Aorta (tissue), 5 donors: Measurements from ENCODE around the gene ZNF841. TPM values are rescaled to one million over a fixed set of nuclear protein-coding genes. Genes with fewer than 3 reads are reported as not detected.
"Not testable (repeated sequence)": the region's sequence is repeated elsewhere in the genome, so short reads cannot be mapped to it uniquely, and the experiment has no call there.

Experiments used
- ATAC-seq: fragments of 200-7000 bp; cut with Tn5 transposase; one replicate; pipeline ENCODE4 v1.9.1; 2022; ENCODE audit warnings: moderate library complexity; ENCODE audit not compliant: low FRiP score
- DNase-seq, 2 donors: peaks; one replicate each; pipeline ENCODE4 v3.0.0-alpha.2; 2020
- H3K27ac ChIP-seq, 2 donors: one replicate each; pipeline ENCODE4 v1.5.1; 2013; ENCODE audit warnings: low read length in 2 of 2, mild to moderate bottlenecking in 2 of 2, moderate library complexity in 2 of 2, control low read depth in 1 of 2, inconsistent platforms in 1 of 2, low read depth in 1 of 2
- H3K27me3 ChIP-seq, 2 donors: one replicate each; pipeline ENCODE4 v1.6.1; 2013; ENCODE audit warnings: control low read depth in 1 of 2, low read length in 1 of 2, mild to moderate bottlenecking in 1 of 2, moderate library complexity in 1 of 2; ENCODE audit not compliant: insufficient read depth in 2 of 2, control insufficient read depth in 1 of 2
- H3K36me3 ChIP-seq, 2 donors: one replicate each; pipeline ENCODE4 v1.6.1; 2013; ENCODE audit warnings: control low read depth in 1 of 2, low read length in 1 of 2, mild to moderate bottlenecking in 1 of 2; ENCODE audit not compliant: insufficient read depth in 2 of 2, control insufficient read depth in 1 of 2
- H3K4me1 ChIP-seq, 2 donors: one replicate each; pipeline ENCODE4 v1.6.1; 2013; ENCODE audit warnings: low read length in 2 of 2, control low read depth in 1 of 2, mild to moderate bottlenecking in 1 of 2, moderate library complexity in 1 of 2; ENCODE audit not compliant: insufficient read depth in 2 of 2, control insufficient read depth in 1 of 2
- H3K4me3 ChIP-seq, 2 donors: one replicate each; pipeline ENCODE4 v1.5.1; 2013; ENCODE audit warnings: low read length in 2 of 2, control low read depth in 1 of 2, mild to moderate bottlenecking in 1 of 2
- H3K9me3 ChIP-seq: one replicate; pipeline ENCODE4 v1.6.1; 2013; ENCODE audit warnings: mild to moderate bottlenecking, low read length; ENCODE audit not compliant: control insufficient read depth
- WGBS, 2 donors: extraction: QIAGEN DNeasy Blood & Tissue Kit; methylation state at CpG; one replicate each; pipeline ENCODE4 v1.1.7; 2013; 5-methylcytosine and 5-hydroxymethylcytosine counted together
- intact Hi-C, 2 donors: fragments of 100-400 bp; cut with DNase I; formaldehyde crosslinking; loops; one replicate each; pipeline versions ENCODE4 v1.14.2 to v1.15.0; 2022
- polyA plus RNA-seq, 2 donors: library from polyadenylated mRNA; stranded (reverse); fragments of 200-250 nt; gene quantifications; one replicate each; pipeline ENCODE4 v1.2.3, GENCODE V29; 2013
- total RNA-seq, 2 donors: library from RNA; stranded (reverse); fragmentation: NEBNext Ultra II Directional; extraction: Animal tissue kit (Norgen Biotek cat#: 25700); gene quantifications; one replicate each; pipeline ENCODE4 v1.2.1, GENCODE V29; 2021
- donor health status: healthy with polysubstance abuse.
- donor health status: Bipolar disorder and iron deficiency.
- donor health status: DM: no; HTN: no; CAD: no.
- donor health status: DM: no; HTN: no; CAD: no.
- donor health status: DM: yes; HTN: yes; CAD: no.

The ZNF841 gene
- total and polyA plus RNA-seq, 4 donors = 0.88 to 40.7 (median 26.7) TPM

- DNase-seq = no peak
- peaks cover 27 to 40% of the 10 kb centered on the region in 2 donors for H3K36me3 ChIP-seq
- no peak overlapping the region for H3K27ac ChIP-seq
- intact Hi-C loops = no loop called here
- H3K27me3 ChIP-seq = no peaks in the 10 kb centered on the region
- no peak overlapping the region for H3K4me3 ChIP-seq
- H3K4me1 ChIP-seq = no peaks in the 10 kb centered on the region
- no peak for ATAC-seq
- 96 to 99% methylated on average over 3 of the region's 3 CpGs for WGBS, 2 donors
- H3K9me3 ChIP-seq = peaks cover 31% of the 10 kb centered on the region
These were observed 24.7 kb upstream of the ZNF841 start for GRCh38 chr19:52120286-52120685.

GRCh38 chr19:52115526-52116053 lies 20.0 kb upstream of the ZNF841 start:
- Histone ChIP-seq H3K9me3 (peaks cover 39% of the 10 kb centered on the region), H3K4me3 (no peak overlapping the region), H3K4me1 (no peaks in the 10 kb centered on the region), H3K27ac (no peak overlapping the region), H3K27me3 (no peaks in the 10 kb centered on the region), H3K36me3 (peaks cover 16 to 22% of the 10 kb centered on the region in 2 donors)
- intact Hi-C loops = no loop called here
- no peak for DNase-seq
- ATAC-seq = no peak
- WGBS, 2 donors = 97 to 98% methylated on average over 12 of the region's 12 CpGs

GRCh38 chr19:52114691-52115090 lies 19.1 kb upstream of the ZNF841 start:
- 98 to 99% methylated on average over 5 of the region's 5 CpGs for WGBS, 2 donors
- DNase-seq (no peak), ATAC-seq (no peak)
- no peaks in the 10 kb centered on the region for H3K27me3 ChIP-seq
- H3K4me1 ChIP-seq = no peaks in the 10 kb centered on the region
- H3K27ac ChIP-seq = no peak overlapping the region
- peaks cover 39% of the 10 kb centered on the region for H3K9me3 ChIP-seq
- H3K4me3 ChIP-seq = no peak overlapping the region
- intact Hi-C loops = no loop called here
- peaks cover 16 to 22% of the 10 kb centered on the region in 2 donors for H3K36me3 ChIP-seq

- Histone ChIP-seq H3K4me3 (no peak overlapping the region), H3K27me3 (no peaks in the 10 kb centered on the region), H3K9me3 (peaks cover 32% of the 10 kb centered on the region), H3K4me1 (no peaks in the 10 kb centered on the region), H3K27ac (no peak overlapping the region), H3K36me3 (peaks cover 9 to 12% of the 10 kb centered on the region in 2 donors)
- 75 to 90% methylated on average over 3 of the region's 3 CpGs for WGBS, 2 donors
- ATAC-seq (no peak), DNase-seq (no peak)
- intact Hi-C loops = no loop called here
These were observed 17.1 kb upstream of the ZNF841 start for GRCh38 chr19:52112624-52113023.

- intact Hi-C loops = no loop called here
- ATAC-seq = no peak
- DNase-seq = no peak
- no peaks in the 10 kb centered on the region for H3K4me1 ChIP-seq
- no peak overlapping the region for H3K4me3 ChIP-seq
- peaks cover 1 to 5% of the 10 kb centered on the region in 2 donors for H3K36me3 ChIP-seq
- 69 to 87% methylated on average over 6 of the region's 6 CpGs for WGBS, 2 donors
- H3K9me3 ChIP-seq = peaks cover 28% of the 10 kb centered on the region
- H3K27me3 ChIP-seq = no peaks in the 10 kb centered on the region
- H3K27ac ChIP-seq = no peak overlapping the region
These were observed 15.2 kb upstream of the ZNF841 start for GRCh38 chr19:52110780-52111179.

- WGBS, 2 donors = 97 to 100% methylated on average over 1 of the region's 1 CpG
- intact Hi-C loops = no loop called here
These were observed 7.2 kb upstream of the ZNF841 start for GRCh38 chr19:52102782-52103181.

GRCh38 chr19:52101866-52102562 lies 6.4 kb upstream of the ZNF841 start:
- Histone ChIP-seq H3K36me3 (no peaks in the 10 kb centered on the region), H3K4me1 (no peaks in the 10 kb centered on the region), H3K4me3 (no peak overlapping the region), H3K27ac (no peak overlapping the region), H3K9me3 (peaks cover 6% of the 10 kb centered on the region), H3K27me3 (no peaks in the 10 kb centered on the region)
- intact Hi-C loops = no loop called here
- DNase-seq = no peak
- no peak for ATAC-seq
- WGBS, 2 donors = 82 to 86% methylated on average over 2 of the region's 2 CpGs

More at GRCh38 chr19:52102782-52103181, 7.2 kb upstream of the ZNF841 start:
- ATAC-seq (no peak), DNase-seq (no peak)
- Histone ChIP-seq H3K4me3 (no peak overlapping the region), H3K36me3 (no peaks in the 10 kb centered on the region), H3K9me3 (peaks cover 4% of the 10 kb centered on the region), H3K4me1 (no peaks in the 10 kb centered on the region), H3K27ac (no peak overlapping the region), H3K27me3 (no peaks in the 10 kb centered on the region)

- no peak overlapping the region for H3K4me3 ChIP-seq
- DNase-seq = no peak
- peaks cover 7% of the 10 kb centered on the region for H3K9me3 ChIP-seq
- intact Hi-C loops = no loop called here
- H3K27ac ChIP-seq = no peak overlapping the region
- H3K27me3 ChIP-seq = no peaks in the 10 kb centered on the region
- no peak for ATAC-seq
- H3K4me1 ChIP-seq = no peaks in the 10 kb centered on the region
- H3K36me3 ChIP-seq = no peaks in the 10 kb centered on the region
- WGBS, 2 donors = 89 to 92% methylated on average over 2 of the region's 2 CpGs
These were observed 4.1 kb upstream of the ZNF841 start for GRCh38 chr19:52099497-52100138.

GRCh38 chr19:52096416-52096815 lies 851 bp upstream of the ZNF841 start:
- H3K27me3 ChIP-seq, H3K4me3 ChIP-seq, H3K4me1 ChIP-seq, DNase-seq, intact Hi-C loops, ATAC-seq, H3K27ac ChIP-seq, H3K9me3 ChIP-seq, H3K36me3 ChIP-seq: not testable (repeated sequence)
- 81 to 96% methylated on average over 3 of the region's 3 CpGs for WGBS, 2 donors
